Head of caudate nucleus (tissue), 42 donors: ENCODE results near the gene CALR.

ENCODE experiments used
- DNase-seq, 42 donors: peaks; one replicate each; pipeline versions ENCODE4 v3.0.0 to v3.0.0-alpha.2; 2020 to 2021; ENCODE audit warnings: mixed read lengths in 7 of 42
- intact Hi-C: fragments of 100-400 bp; cut with DNase I; formaldehyde crosslinking; loops from one replicate; pipeline ENCODE4 v1.15.0; 2022

Gene CALR

DNA sequence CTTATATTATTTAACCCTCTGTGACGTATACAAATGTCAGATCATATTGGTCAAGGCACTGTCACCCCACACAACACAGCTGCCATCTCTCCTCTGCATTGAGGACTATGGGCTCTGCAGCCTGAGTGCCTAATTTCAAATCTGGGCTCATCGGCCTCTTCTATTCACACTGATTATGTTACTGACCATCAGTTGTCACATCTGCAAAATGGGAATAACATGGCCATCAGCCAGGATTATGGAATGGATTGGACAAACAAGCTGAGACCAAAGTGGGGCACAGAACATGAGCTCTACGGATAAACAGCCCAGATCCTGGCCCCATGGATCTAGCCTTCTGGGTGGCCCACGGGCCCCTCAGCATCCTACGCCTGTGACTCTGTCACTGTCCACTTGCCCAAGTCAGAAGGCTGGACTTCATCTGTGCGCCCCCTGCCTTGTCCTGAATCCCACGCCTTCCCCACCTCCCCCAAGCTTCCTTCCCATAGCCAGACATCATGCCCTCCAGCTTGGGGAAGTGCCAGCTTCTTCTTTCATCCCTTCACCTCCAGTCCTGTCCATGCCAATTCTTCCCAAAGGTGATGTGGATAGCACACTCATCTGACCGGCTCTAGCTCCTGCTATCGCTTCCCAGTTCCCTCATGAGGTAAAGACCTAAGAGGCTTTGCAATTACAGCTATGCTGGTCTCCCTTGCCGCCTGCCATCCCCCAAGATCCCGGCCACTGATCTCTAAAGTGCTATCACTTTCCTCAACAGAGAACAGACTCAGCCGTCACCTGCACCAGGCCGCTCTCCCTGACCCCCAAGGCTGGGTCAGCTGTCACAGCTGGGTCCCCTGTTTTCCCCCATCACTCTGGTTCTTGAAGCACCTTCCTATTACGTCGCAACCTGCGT lies 5.8 kb upstream of the CALR start:
- DNase-seq = no peak
- intact Hi-C loops = loop anchor here (5.0 kb wide), 1 partner anchor 40 kb away; the partner anchor contains the start of gene GCDH

DNA sequence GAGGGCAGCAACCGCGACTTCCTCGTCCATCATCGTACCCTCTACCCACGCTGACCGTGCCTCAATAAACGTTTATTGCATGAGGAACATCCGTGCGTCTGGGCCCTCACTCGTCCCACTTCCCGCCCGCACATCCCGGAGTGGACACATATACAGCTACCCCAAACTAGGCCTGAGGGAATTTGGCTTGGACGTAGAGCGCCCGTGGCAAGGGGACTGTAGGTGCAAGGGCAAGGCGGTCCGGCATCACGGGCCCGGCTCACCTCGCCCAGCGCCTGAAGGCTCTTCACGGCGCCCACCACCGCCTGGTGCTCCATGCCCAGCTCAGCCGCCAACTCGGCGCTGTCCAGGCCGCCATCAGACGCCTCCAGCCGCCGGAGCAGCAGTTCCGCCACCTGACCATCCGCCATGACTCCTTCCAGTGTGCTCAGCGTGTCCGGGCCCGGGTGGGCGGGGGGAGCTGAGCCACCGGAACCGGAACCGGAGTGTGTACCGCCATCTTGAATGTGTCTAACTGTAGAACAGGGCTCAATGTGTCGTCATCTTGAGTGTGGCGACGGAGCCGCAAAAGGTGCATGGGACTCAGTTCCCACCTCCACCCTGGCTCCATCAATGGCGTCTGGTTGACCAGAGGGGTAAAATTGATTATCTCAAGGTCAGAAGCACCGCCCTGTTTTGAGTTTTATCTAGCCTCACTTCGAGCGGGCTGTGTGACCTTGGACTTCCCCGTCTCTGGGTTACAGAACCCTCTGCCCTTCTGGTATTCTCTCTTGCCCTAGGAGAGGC lies 4.9 kb upstream of the CALR start, which contains the start of gene FARSA:
FARSA (minus strand) TSS at position 425 of the 786 bp plus-strand sequence; CDS start at position 410, 15 bp downstream.
- intact Hi-C loops = loop anchor here (5.0 kb wide), 1 partner anchor 41 kb away; the partner anchor contains the start of gene GCDH

DNA sequence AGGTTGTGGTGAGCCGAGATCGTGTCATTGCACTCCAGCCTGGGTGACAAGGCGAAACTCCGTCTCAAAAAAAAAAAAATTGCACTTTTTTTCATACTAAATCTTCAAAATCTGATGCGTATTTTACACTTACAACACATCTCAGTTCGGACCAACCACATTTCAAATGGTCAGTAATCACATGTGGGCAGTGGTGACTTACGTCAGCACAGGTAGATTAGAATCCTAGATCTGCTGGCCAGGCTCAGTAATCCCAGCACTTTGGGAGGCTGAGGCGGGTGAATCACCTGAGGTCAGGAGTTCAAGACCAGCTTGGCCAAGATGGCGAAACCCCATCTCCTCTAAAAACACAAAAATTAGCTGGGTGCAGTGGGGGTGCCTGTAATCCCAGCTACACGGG lies 3.3 kb upstream of the CALR start:
- intact Hi-C loops = no loop called here
- no peak for DNase-seq

More for the DNA sequence above, 4.9 kb upstream of the CALR start, which contains the start of gene FARSA:
- DNase-seq = peak; percentile 92 to 99 (median 96)

DNA sequence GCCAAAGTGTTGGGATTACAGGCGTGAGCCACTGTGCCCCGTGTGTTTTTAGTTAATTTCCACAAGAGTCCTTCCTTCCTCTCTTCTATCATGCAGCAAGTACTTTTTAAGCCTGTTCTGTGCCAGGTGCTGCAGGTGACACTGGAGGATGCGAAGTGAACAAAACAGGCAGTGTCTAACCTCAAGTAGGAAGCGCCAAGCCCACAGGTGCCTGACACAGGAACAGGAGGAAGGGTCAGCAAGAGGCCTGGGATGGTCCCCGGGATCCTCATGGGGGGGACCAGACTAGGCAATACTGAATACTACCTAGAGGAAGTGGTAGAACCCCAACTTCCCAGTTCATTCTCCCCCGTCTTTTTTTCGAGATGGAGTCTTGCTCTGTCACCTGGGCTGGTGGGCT lies 1.8 kb upstream of the CALR start:
- DNase-seq = no peak
- intact Hi-C loops = no loop called here

DNA sequence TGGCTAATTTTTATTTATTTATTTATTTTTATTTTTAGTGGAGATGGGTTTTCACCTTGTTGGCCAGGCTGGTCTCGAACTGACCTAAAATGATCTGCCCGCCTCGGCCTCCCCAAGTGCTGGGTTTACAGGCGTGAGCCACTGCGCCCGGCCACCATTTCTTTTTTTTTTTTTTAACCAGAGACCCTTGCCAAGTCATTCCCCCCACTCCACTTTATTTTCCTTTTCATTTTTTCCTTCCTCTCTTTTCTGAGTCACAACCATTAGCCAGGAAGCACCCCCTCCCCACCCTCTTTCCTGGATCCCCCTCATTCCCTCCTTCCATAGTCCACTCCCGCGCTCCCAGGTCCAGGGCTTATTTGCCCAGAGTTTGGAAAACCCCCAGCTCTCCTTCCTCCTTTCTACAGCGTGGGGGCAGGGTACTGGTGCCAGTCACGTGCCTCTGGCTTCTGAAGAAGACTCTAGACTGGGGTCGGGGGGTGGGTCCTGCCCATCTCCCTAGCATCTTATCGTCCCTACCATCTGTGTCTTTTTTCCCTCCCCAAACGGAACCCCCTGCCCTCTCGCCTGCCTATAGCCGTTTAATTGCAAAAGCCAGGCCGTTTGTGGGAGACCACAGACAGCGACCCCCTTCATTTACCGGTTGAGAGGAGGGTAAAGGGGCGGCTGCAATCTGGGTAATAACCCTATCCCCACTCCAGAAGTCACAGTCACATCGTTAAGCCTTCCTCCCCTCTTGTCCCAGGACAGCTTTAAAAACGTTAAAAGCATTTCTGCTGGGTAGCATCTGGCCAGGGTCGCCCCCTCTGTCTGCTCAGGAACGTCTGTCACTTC lies 1.1 kb upstream of the CALR start:
- peak in 11 of 42 donors; percentile 26 to 67 (median 43) for DNase-seq

DNA sequence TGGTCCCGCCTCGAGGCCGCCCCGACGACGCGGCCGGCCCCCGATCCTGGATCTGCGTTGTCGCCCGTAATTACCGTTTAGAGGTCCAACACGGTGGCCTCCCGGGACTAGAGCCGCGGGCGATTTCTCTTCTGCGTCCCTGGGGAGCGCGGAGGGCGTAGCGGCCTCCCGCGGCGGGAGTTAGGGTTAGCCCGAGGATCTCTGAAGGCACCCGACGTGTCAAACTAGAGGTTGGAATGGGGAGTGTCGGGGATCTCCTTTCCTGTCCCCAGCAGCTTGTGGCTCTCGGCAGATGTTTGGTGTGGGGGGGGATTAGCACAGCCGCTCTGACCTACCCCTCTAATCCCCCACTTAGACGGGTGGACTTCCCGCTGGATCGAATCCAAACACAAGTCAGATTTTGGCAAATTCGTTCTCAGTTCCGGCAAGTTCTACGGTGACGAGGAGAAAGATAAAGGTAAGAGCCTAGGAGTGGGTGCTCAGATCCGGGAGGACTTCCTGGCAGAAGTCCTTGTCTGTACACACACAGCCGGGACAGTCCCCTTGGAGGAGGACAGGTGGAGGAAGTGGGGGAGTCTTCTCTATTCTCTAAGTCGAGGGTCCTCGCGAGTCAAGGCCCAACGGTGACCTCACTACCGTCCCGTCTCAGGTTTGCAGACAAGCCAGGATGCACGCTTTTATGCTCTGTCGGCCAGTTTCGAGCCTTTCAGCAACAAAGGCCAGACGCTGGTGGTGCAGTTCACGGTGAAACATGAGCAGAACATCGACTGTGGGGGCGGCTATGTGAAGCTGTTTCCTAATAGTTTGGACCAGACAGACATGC lies 581 bp downstream of the CALR start:
- peak in 2 of 42 donors; percentile 18 to 30 for DNase-seq
- intact Hi-C loops = no loop called here

More for the DNA sequence above, 1.1 kb upstream of the CALR start:
- intact Hi-C loops = no loop called here

DNA sequence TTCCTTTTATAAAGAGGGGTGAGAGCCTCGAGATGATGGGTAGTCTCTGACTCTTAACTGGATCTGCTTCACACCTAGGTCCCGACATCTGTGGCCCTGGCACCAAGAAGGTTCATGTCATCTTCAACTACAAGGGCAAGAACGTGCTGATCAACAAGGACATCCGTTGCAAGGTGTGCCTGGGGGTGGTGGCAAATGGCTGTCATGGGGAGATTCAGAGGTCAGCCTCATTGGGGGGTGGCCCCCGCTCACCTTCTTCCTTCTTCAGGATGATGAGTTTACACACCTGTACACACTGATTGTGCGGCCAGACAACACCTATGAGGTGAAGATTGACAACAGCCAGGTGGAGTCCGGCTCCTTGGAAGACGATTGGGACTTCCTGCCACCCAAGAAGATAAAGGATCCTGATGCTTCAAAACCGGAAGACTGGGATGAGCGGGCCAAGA lies 1.6 kb downstream of the CALR start:
- no peak for DNase-seq
- intact Hi-C loops = no loop called here

DNA sequence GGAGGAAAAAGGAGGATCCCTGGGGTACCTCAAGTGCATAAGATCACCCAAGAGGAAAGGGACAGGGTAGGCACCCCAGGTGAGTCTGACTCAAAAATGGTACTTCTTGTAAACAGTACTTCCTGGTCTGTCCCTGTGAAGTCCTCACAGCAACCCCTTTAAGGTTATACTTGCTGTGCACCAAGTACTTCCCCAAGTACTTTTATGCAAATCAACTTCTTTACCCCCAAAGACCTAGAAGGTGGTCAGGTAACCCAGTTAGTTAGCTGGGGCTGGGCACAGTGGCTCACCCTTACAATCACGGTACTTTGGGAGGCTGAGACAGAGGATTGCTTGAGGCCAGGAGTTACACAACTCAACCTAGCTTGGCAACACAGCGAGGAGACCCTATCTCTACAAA lies 2.5 kb downstream of the CALR start:
- intact Hi-C loops = no loop called here
- DNase-seq = no peak

DNA sequence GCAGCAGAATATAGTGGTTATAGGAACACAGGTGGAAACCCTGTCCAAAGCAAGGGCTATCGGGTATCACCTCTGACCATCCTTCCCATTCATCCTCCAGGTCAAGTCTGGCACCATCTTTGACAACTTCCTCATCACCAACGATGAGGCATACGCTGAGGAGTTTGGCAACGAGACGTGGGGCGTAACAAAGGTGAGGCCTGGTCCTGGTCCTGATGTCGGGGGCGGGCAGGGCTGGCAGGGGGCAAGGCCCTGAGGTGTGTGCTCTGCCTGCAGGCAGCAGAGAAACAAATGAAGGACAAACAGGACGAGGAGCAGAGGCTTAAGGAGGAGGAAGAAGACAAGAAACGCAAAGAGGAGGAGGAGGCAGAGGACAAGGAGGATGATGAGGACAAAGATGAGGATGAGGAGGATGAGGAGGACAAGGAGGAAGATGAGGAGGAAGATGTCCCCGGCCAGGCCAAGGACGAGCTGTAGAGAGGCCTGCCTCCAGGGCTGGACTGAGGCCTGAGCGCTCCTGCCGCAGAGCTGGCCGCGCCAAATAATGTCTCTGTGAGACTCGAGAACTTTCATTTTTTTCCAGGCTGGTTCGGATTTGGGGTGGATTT lies 5.1 kb downstream of the CALR start:
- intact Hi-C loops = no loop called here

DNA sequence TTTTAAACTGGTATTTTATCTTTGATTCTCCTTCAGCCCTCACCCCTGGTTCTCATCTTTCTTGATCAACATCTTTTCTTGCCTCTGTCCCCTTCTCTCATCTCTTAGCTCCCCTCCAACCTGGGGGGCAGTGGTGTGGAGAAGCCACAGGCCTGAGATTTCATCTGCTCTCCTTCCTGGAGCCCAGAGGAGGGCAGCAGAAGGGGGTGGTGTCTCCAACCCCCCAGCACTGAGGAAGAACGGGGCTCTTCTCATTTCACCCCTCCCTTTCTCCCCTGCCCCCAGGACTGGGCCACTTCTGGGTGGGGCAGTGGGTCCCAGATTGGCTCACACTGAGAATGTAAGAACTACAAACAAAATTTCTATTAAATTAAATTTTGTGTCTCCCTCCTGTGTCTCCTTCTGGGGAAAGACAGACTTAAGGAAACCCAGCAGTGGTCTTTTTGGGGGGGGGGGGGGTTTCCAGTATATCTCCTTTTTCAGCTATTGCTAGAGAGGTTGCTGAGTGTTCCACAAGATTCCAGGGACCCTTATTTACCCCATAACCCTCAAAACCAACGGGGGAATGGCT lies 5.8 kb downstream of the CALR start:
- intact Hi-C loops = no loop called here

More for the DNA sequence above, 5.1 kb downstream of the CALR start:
- DNase-seq = no peak

DNA sequence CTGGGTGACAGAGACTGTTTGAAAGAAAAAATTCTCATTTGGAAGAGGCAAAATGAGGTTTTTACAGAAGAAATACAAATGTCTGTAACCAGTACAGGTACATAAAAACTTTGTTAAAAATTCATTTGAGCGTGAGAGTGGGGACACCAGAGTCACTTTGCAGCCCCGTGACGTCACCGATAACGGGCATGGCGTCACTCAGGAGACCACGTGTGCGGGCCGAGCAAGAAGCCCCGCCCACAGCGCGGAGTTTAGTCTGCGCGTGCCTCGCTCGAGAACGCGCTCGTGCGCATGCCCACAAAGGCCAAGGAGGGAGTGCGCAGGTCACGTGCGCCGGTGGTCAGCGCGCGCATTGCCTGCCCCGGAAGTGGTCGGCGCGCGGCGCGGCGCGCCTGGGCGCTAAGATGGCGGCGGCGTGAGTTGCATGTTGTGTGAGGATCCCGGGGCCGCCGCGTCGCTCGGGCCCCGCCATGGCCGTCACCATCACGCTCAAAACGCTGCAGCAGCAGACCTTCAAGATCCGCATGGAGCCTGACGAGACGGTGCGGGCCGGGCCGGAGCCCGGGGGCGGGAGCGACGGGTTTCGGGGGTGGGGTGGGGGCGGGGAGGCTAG lies 7.2 kb downstream of the CALR start, which contains the start of gene RAD23A:
RAD23A (plus strand) TSS at position 384 of the 613 bp plus-strand sequence; CDS start at position 471, 87 bp downstream.
- intact Hi-C loops = loop anchor here (1.0 kb wide), 1 partner anchor 26 kb away; the partner anchor contains the start of gene SYCE2
- DNase-seq = peak; percentile 84 to 97 (median 92)

More for the DNA sequence above, 5.8 kb downstream of the CALR start:
- no peak for DNase-seq

DNA sequence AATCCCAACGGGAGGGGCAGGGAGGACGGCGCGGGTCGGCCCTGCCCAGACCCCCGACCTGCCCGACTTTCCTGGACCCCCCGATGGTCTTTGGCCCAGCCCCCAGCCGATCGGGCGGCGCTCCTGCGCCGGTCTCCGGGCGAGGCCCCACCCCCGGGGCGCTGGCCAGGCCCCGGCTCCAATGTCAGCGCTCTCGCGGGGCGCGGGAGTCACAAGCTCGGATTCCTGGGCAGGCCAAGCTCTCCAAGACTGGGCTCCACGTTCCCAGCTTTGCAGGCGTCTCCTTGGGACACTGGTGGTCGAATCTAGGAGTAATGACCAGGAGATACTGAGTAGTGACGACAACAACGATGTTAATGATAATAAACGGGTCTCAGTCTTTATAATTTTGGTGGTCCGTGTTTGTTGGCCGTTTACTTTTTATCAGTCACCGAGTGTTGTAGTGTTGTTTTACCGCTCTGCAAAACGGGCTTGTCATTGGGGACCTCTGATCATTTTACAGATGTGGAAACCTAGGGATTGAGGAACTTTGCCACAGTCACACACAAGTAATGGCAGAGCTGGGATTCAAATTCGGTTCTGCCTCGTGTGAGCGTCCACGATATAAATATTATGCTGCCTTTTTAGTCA lies 7.8 kb downstream of the CALR start:
- DNase-seq = peak in 18 of 42 donors; percentile 15 to 63 (median 40)
- intact Hi-C loops = no loop called here

DNA sequence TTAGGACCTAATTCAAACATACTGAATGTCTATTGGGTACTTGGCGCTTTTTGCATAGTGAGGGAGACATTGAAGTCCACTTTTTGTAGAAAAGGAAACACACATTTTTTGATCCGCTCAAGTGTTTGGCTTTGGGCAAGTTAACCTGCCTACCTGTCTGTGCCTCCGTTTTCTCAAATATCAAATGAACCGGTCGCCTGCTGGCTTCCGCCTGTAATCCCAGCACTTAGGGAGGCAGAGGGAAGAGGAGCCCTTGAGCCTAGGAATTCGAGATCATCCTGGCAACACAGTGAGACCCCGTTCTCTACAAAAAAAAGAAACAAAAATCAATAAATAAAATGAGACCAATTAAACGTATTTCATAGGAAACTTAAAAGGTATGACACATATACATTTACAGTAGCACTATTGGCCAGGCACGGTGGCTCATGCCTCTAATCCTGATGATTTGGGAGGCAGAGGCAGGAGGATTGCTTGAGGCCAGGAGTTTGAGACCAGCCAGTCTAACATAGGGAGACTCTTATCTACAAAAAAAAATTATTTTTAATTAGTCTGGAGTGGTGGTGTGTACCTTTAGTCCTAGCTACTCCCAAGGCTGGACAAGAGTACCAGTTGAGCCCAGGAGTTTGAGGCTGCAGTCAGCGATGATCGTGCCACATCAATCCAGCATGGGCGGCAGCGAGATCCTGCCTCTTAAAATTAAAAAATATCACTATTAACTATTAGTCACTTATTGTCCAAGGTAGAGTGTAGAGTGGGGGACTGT lies 8.5 kb downstream of the CALR start:
- no peak for DNase-seq
- intact Hi-C loops = no loop called here

DNA sequence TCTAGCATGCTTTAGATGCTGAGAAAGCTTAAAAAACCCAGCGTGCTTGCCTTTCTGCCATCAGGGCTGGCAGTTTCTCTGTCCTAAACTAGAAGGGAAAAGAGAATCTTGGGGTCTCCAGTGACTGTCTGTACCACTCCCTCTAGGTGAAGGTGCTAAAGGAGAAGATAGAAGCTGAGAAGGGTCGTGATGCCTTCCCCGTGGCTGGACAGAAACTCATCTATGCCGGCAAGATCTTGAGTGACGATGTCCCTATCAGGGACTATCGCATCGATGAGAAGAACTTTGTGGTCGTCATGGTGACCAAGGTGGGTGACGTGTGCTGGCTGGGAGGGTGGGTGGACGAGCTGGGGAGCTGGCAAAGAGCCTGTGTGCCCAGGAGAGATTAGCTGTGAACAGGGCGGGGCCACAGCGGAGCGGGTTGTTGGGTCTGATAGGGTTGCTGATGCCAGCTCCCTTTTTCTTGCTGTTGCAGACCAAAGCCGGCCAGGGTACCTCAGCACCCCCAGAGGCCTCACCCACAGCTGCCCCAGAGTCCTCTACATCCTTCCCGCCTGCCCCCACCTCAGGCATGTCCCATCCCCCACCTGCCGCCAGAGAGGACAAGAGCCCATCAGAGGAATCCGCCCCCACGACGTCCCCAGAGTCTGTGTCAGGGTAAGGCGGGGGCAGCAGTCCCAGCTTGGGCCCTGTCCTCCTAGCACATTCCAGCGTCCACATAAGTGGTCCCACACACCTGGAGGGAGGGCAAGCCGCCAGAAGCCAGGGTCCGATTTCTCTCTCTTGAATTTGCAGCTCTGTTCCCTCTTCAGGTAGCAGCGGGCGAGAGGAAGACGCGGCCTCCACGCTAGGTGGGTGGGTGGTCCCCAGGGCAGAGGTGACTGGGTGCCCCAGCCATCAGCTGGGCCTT lies 9.5 kb downstream of the CALR start:
- DNase-seq = no peak
- intact Hi-C loops = no loop called here
